Measurements from ENCODE around the gene CAMKMT.

DNA sequence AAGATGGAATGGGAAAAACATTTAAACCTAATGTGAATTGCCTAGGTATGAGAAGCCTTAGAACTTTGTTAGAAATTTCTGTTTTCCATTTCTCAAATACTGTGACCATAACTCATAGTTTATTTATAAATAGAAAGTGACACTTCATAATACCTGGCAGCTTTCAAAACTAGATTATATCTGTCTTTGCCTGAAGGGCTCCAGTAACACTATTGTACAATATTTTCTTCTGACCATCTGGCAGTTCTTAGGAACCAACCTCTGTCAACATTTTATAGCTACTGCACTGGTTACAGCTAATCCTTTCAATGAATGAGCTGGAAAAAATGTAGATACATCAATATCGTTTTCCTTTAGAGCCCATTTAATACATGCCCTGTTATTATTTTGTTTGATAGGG lies 237.4 kb downstream of the CAMKMT start:
- TF ChIP-seq, protein P1, sequence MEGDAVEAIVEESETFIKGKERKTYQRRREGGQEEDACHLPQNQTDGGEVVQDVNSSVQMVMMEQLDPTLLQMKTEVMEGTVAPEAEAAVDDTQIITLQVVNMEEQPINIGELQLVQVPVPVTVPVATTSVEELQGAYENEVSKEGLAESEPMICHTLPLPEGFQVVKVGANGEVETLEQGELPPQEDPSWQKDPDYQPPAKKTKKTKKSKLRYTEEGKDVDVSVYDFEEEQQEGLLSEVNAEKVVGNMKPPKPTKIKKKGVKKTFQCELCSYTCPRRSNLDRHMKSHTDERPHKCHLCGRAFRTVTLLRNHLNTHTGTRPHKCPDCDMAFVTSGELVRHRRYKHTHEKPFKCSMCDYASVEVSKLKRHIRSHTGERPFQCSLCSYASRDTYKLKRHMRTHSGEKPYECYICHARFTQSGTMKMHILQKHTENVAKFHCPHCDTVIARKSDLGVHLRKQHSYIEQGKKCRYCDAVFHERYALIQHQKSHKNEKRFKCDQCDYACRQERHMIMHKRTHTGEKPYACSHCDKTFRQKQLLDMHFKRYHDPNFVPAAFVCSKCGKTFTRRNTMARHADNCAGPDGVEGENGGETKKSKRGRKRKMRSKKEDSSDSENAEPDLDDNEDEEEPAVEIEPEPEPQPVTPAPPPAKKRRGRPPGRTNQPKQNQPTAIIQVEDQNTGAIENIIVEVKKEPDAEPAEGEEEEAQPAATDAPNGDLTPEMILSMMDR (conservative IDR thresholded peaks at IDR 0.05; ENCODE audit: low read depth, low read length): no peak
- TF ChIP-seq EZH2 (IDR thresholded peaks at IDR 0.05; ENCODE audit: borderline replicate concordance, low read depth, low read length, poor library complexity, severe bottlenecking): no peak
